Suprapubic skin (tissue), 4 donors: Measurements from ENCODE around the gene HOXB6. TPM values are rescaled to one million over a fixed set of nuclear protein-coding genes. Genes with fewer than 3 reads are reported as not detected.

ENCODE experiments used
- DNase-seq, 2 donors: peaks; one replicate each; pipeline ENCODE4 v3.0.0-alpha.2; 2019; ENCODE audit warnings: low spot score in 2 of 2
- H3K27ac ChIP-seq: fragments of 200-600 bp; sonication (generic); one replicate; pipeline ENCODE4 v1.5.1; 2019
- H3K27me3 ChIP-seq: fragments of 200-600 bp; sonication (generic); one replicate; pipeline ENCODE4 v1.5.1; 2019
- H3K36me3 ChIP-seq: fragments of 200-600 bp; sonication (generic); one replicate; pipeline ENCODE4 v1.5.1; 2019
- H3K4me1 ChIP-seq: fragments of 200-600 bp; sonication (generic); one replicate; pipeline ENCODE4 v1.5.1; 2019
- H3K4me3 ChIP-seq: fragments of 200-600 bp; sonication (generic); one replicate; pipeline ENCODE4 v1.5.1; 2019; ENCODE audit warnings: mild to moderate bottlenecking
- H3K9me3 ChIP-seq: fragments of 200-600 bp; sonication (generic); one replicate; pipeline ENCODE4 v1.5.1; 2019
- CTCF ChIP-seq, 2 donors: fragments of 200-600 bp in 1 of 2; fragments of 450-650 bp in 1 of 2; sonication (generic) in 1 of 2; IDR thresholded peaks; one replicate each; pipeline ENCODE4 v1.5.1; 2016 to 2019; ENCODE audit warnings: antibody characterized with exemption in 2 of 2, mild to moderate bottlenecking in 1 of 2, moderate library complexity in 1 of 2
- EP300 ChIP-seq: sonication (generic); formaldehyde crosslinking; IDR thresholded peaks from one replicate; pipeline ENCODE4 v1.6.1; 2017; ENCODE audit warnings: antibody characterized with exemption
- POLR2A ChIP-seq, 2 donors: fragments of 450-650 bp; IDR thresholded peaks; one replicate each; pipeline ENCODE4 v1.6.1; 2017; ENCODE audit warnings: antibody characterized with exemption in 2 of 2, mild to moderate bottlenecking in 2 of 2, moderate library complexity in 2 of 2
- POLR2AphosphoS5 ChIP-seq, 3 donors: sonication (generic); formaldehyde crosslinking; IDR thresholded peaks; one replicate each; pipeline ENCODE4 v1.6.1; 2017; ENCODE audit warnings: antibody characterized with exemption in 3 of 3
- WGBS: methylation state at CpG from one replicate; pipeline ENCODE4 v1.1.5; 2018; 5-methylcytosine and 5-hydroxymethylcytosine counted together
- total RNA-seq, 4 donors: library from RNA; depleted of rRNA; stranded (reverse); fragments of >200 nt; gene quantifications; one replicate each; pipeline ENCODE4 v1.1.0, GENCODE V29; 2016

The HOXB6 gene
- total RNA-seq, 4 donors from 2014 or later: 0.39 to 4.5 (median 1.3) TPM; not detected in 1

GRCh38 chr17:48596000-48596734 is 8.6 kb downstream of the HOXB6 start:
- H3K36me3 ChIP-seq: peaks cover 3% of the 10 kb centered on the region
- peak overlapping the region; percentile 67 for H3K4me3 ChIP-seq
- H3K4me1 ChIP-seq: peaks cover 54% of the 10 kb centered on the region
- peaks cover 66% of the 10 kb centered on the region for H3K27me3 ChIP-seq
- no peak for DNase-seq
- TF ChIP-seq POLR2AphosphoS5 (IDR thresholded peaks at IDR 0.05): no peak
- 44% methylated on average over 52 of the region's 54 CpGs for WGBS
- no peaks in the 10 kb centered on the region for H3K9me3 ChIP-seq
- no peak overlapping the region for H3K27ac ChIP-seq

GRCh38 chr17:48595278-48595999 is 9.3 kb downstream of the HOXB6 start:
- H3K9me3 ChIP-seq: no peaks in the 10 kb centered on the region
- H3K4me3 ChIP-seq: no peak overlapping the region
- H3K27me3 ChIP-seq: peaks cover 59% of the 10 kb centered on the region
- H3K4me1 ChIP-seq: peaks cover 53% of the 10 kb centered on the region
- WGBS: 74% methylated on average over 18 of the region's 25 CpGs
- peaks cover 3% of the 10 kb centered on the region for H3K36me3 ChIP-seq
- no peak for DNase-seq
- TF ChIP-seq POLR2AphosphoS5 (IDR thresholded peaks at IDR 0.05) (no peak), CTCF (IDR thresholded peaks at IDR 0.05) (no peak), POLR2A (IDR thresholded peaks at IDR 0.05) (no peak), EP300 (no peak)
- peak overlapping the region; percentile 13 for H3K27ac ChIP-seq

- TF ChIP-seq EP300: no peak
- no peak for TF ChIP-seq POLR2A (IDR thresholded peaks at IDR 0.05)
- no peak for TF ChIP-seq CTCF (IDR thresholded peaks at IDR 0.05)
- no peak for TF ChIP-seq POLR2AphosphoS5 (IDR thresholded peaks at IDR 0.05)
- H3K4me1 ChIP-seq: peaks cover 53% of the 10 kb centered on the region
- WGBS: 67% methylated on average over 25 of the region's 25 CpGs
- H3K9me3 ChIP-seq: no peaks in the 10 kb centered on the region
- H3K27ac ChIP-seq: peak overlapping the region; percentile 46
- H3K36me3 ChIP-seq: peaks cover 3% of the 10 kb centered on the region
- peaks cover 51% of the 10 kb centered on the region for H3K27me3 ChIP-seq
- DNase-seq: no peak
- H3K4me3 ChIP-seq: peak overlapping the region; percentile 43
Measured at GRCh38 chr17:48594538-48595277, 10.1 kb downstream of the HOXB6 start.

- Histone ChIP-seq H3K27me3 (peaks cover 46% of the 10 kb centered on the region), H3K4me3 (peak overlapping the region; percentile 43), H3K27ac (peak overlapping the region; percentile 50), H3K9me3 (no peaks in the 10 kb centered on the region), H3K36me3 (peaks cover 3% of the 10 kb centered on the region), H3K4me1 (peaks cover 53% of the 10 kb centered on the region)
- 14% methylated on average over 37 of the region's 37 CpGs for WGBS
- DNase-seq: no peak
- TF ChIP-seq POLR2AphosphoS5 (IDR thresholded peaks at IDR 0.05) (peak in 1 of 3 donors; percentile 19), EP300 (no peak), CTCF (IDR thresholded peaks at IDR 0.05) (peak; percentile 92 to 98), POLR2A (IDR thresholded peaks at IDR 0.05) (no peak)
Measured at GRCh38 chr17:48593840-48594537, 10.8 kb downstream of the HOXB6 start.

GRCh38 chr17:48593126-48593829 is 11.5 kb downstream of the HOXB6 start, which contains the start of gene HOXB5:
TSS of gene HOXB5 (minus strand) at chr17:48593779. CDS start at chr17:48593682, 97 bp downstream.
- H3K4me3 ChIP-seq: peak within 1 kb of the TSS; percentile 43
- TF ChIP-seq POLR2A (IDR thresholded peaks at IDR 0.05): no peak
- no peak for TF ChIP-seq POLR2AphosphoS5 (IDR thresholded peaks at IDR 0.05)
- TF ChIP-seq CTCF (IDR thresholded peaks at IDR 0.05): no peak
- peaks cover 50% of the 10 kb centered on the region for H3K4me1 ChIP-seq
- peaks cover 3% of the 10 kb centered on the region for H3K36me3 ChIP-seq
- no peak for DNase-seq
- WGBS: 18% methylated on average over 28 of the region's 50 CpGs
- peaks cover 39% of the 10 kb centered on the region for H3K27me3 ChIP-seq
- H3K27ac ChIP-seq: peak within 1 kb of the TSS; percentile 50
- no peaks in the 10 kb centered on the region for H3K9me3 ChIP-seq
